ENCODE data around the gene ST6GALNAC2.
"Not testable (repeated sequence)": the region's sequence is repeated elsewhere in the genome, so short reads cannot be mapped to it uniquely, and the experiment has no call there.

The ST6GALNAC2 gene

DNA sequence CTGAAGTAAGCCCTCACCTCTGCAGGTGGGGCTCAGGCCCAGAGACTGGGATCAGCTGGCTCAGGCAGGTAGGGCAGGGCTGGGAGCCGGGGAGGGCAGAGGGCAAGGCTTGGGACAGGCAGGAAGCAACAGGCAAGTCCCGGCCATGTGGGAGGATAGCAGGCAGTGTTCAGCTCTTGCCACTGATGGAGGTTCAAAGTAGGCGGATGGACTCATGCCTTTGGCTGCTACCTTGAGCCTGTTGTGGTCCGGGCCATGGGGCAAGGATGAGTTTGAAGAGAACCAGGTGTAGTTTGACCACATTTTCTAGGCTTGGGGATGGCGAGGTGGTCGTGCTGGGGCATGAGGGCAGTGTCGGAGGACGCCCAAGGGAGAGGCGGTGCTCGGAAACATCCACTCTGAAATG, 43.1 kb downstream of the ST6GALNAC2 start:
- DNase-seq (ENCODE audit: low read depth in 3 of 3, low spot score in 1 of 3): no peak

DNA sequence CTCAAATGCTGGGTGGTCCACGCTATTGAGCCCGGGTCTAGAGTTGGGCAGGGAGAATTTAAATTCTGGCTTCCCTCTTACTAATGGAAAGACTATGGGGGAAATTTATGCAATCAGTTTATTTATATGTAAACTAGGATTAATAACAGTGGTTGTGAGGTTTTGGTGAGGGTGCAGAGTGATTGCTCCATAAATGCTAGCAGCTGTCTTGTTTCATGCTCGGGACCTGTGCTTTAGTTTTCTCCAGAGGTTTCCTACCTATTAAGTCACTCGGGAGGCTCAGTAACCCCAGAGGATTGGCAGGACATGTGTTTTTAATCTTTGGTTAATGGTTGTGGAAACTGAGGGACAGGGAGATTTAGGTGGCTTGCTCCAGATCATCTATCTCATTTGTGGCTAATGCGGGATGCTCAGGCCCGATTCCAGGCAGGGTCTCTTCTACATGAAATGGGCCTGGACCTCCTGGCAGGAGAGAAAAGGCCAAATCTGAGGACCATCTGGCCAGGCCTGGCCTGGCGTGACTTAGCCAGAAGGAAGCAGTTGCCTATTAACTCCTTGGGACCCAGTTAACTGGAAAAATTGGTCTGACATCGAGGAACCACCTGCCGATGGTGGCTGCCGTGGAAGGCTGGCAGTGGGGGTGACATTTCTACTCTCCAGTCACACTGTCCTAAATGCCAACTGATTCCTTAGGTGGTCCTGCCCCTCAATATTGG, 43.8 kb downstream of the ST6GALNAC2 start:
- no peak for DNase-seq (ENCODE audit: low read depth in 3 of 3, low spot score in 1 of 3)

DNA sequence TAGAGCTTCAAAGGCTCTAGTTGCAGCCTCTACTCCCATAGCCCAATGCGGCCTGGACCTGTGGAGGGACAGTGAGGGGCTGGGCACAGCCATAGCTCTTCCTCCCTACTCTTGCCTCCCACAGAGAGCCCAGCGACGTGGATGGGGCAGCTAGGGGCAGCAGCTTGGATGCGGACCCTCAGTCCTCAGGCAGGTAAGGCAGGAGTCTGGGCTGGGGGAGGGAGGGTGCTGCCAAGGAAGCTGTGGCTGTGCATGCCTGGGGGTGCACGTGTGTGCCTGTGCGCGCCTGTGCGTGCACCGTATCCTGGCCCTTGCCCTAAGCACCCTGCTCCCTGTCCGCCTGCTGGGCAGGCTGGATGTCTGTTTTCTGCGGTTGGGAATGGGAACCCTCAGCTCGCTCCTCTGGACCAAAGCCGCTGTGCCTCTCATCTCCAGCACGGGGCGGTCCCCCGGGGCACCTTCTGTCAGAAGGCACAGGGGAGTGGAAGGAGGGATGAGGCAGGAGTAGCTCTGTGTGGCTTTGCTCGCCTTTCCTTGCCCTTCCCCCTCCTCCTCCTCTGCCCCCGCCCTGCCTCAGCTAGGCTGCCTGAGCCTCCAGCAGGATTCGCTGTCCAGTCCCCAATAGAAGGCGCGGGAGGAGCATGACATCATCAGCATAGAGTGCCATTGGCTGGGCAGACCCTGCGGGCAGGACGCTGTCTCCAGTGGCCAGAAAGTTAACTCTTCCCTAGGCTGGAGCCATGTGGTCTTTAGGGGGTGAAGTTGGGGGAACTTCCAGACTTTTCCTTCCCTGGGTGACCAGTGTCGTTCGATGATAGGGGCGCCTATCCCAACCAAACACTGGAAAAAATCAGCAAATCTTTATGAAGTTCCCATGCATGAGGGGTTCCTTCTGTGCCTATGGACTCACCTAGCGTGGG, 45.0 kb downstream of the ST6GALNAC2 start:
- DNase-seq (ENCODE audit: low read depth in 3 of 3, low spot score in 1 of 3): no peak

DNA sequence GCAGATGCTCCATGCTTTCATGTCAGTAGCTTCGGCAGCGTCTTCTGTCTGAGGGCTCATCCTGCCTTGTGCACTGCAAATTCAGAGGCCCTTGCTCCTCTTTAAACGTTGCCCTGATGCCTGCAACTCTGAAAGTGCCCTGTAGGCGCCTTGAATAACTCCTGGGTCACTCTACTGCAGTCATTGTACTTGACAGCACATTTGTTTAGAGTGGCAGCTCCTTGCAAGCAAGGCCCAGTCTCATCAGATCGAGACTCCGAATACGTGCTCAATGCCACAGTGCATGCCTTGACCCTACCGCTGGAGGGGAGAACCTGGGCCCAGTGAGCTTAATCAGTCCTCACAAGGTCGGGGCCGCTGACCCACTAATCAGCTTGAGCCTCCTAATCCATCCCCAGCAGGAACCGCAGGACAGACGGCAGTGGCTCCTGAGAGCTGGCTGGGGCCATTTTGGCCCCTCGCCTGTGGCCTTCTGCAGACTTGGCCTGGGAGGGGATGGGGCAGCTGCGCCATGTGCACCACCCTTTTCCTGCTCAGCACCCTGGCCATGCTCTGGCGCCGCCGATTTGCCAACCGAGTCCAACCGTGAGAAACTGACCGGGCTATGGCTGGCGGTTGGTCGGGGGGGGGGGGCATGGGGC, 45.9 kb downstream of the ST6GALNAC2 start, which contains the start of gene PRCD:
Gene PRCD, plus strand, starts transcription at position 414 of the 641 bp plus-strand sequence. Its CDS starts 98 bp downstream, at position 512.
- no peak for DNase-seq (ENCODE audit: low read depth in 3 of 3, low spot score in 1 of 3)

DNA sequence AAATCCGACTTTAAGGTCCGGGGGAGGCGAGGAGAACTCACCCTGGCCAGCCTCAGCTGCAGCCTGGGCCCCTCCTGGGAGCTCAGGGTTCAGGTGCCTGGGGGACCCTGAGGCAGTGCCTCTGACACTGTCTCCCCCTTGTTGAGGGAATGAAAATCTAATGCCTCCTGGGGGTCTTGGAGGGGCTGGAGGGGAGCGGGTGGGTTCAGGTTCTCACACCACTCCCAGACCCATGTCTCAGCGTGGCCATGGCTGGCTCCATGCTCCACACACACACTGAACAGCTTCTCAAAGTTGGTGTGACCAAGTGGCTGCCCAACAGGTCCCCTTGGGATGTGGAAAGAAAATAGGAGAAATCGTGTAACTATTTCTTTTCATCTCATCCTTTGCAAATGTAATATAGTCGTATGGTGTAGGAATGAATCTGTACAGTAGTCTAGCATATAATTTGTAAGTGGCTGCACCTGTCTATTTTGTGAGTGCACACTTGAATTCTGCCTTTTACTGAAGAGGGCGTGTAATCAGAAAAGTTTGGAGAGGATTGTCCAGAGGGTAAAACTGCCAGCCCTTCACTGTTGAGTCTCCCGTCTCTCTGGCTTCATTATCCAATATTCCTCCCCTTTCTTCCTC, 46.6 kb downstream of the ST6GALNAC2 start:
- DNase-seq (ENCODE audit: low read depth in 3 of 3, low spot score in 1 of 3): no peak

DNA sequence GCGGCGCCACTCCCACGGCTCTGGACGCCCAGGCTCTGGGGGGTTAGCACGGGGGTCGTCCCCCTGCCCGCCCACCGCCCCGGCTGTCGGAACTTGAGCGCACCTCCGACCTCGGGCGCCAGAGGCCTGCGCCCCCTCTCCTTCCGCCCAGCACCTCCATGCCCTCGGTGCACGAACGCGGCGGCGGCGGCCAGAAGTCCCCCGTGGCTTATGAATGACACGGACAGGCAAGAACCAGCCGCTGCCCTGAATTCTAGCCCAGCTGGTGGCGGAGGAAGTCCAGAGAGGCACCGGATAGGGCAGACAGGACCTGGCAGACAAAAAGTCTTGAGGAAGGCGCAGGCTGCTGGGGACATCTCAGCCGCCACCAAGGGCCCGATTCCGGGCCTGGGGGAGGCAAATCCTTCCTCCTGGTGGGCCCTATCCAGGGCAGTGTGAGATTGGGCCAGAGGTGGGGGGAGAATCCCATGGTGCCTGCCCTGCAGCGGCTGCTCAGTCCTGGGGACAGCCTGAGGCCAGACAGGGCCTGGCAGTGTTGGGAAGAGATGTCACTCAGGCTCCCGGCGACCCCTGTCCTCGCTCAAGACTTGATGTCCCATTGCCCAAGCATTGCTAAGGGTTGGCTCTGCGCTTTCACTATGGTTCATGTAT, 47.3 kb downstream of the ST6GALNAC2 start:
- DNase-seq (ENCODE audit: low read depth in 3 of 3, low spot score in 1 of 3): no peak

DNA sequence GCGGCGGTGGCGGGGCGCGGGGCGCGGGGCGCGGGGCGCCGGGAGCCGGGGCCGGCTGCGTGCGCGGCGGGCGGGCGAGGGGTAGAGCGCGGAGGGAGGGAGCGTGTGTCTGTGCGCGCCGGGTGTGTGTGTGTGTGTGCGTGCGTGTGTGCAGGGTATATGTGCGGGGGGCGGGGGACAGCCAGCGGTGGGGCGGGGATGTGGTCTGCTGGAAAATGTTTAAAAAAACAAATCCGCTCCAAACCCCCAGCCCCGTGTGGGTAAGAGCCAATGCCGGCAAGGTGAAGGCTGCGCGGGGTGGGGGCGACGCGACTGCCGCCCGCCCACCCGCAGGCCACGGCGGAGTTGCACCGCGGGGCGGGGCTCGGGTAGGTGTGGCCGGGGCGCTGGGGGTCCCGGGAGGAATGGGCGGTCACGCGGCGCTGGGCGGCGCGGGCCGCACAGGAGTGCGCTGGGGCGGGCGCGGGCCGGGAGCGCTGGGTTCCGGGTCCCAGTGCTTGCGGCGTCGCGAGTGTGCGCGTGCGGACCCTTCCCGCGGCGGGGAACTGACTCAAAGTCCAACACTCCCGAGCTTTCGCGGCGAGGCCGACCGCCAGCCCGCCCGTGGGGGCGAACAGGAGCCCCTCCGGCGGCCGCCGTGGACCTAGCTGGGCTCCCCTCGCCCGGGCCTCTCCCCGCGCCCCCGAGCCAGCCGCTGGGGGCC, 47.9 kb downstream of the ST6GALNAC2 start, which contains the start of gene CYGB:
Gene CYGB, minus strand, starts transcription at position 132 of the 703 bp plus-strand sequence. CDS start 167 bp downstream, outside the sequence.
- no peak for DNase-seq (ENCODE audit: low read depth in 3 of 3, low spot score in 1 of 3)

DNA sequence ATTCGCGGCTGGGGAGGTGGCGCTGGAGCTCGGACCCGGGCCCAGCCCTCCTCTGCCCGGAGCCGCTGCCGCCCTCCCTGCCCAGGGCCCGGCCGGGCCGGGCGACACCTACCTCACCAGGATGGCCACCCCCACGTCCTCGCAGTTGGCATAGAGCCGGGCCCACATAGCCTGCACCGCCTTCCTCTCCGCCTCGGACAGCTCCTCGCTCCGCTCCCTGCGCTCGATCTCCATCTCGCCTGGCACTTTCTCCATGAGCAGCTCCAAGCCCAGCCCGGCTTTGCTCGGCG, 48.4 kb downstream of the ST6GALNAC2 start:
- DNase-seq (ENCODE audit: low read depth in 3 of 3, low spot score in 1 of 3): no peak

DNA sequence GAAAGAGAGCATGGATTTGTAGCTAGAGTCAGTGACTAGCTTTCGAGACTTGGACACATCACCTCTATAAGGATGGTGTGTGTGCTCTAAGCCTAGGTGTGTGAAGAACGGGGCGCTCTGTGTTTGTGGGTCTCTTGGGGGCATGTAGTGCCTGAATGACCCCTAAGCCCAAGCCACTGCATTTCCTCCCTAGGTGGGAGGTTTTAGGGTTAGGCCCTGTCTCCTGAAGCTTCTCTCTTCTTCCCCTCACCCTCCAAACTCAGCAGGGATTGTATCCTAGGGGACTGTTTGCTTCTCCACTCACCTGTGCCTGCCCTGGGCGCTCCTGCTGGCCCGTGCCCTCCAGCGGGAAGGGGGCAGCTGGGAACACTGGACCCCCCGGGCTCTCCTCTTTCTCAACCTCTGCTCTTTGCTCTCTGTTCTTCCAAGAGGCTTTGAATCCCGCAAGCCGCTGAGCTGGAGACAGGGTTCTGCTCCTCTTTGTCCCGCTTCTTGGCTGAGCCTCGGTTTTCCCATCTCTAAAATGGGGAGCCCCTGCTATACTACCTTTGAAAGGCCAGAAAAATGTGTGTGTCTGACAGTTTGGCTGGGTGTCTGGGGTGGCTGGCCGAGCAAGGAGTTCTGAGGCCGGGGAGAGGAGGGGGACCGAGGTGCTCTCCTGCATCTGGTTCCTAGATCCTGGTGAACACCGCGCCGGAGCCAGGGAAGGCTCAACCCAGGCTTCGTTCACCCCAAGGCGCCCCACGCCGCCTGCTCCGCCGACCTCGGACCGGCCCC, 49.0 kb downstream of the ST6GALNAC2 start:
- no peak for DNase-seq (ENCODE audit: low read depth in 3 of 3, low spot score in 1 of 3)

DNA sequence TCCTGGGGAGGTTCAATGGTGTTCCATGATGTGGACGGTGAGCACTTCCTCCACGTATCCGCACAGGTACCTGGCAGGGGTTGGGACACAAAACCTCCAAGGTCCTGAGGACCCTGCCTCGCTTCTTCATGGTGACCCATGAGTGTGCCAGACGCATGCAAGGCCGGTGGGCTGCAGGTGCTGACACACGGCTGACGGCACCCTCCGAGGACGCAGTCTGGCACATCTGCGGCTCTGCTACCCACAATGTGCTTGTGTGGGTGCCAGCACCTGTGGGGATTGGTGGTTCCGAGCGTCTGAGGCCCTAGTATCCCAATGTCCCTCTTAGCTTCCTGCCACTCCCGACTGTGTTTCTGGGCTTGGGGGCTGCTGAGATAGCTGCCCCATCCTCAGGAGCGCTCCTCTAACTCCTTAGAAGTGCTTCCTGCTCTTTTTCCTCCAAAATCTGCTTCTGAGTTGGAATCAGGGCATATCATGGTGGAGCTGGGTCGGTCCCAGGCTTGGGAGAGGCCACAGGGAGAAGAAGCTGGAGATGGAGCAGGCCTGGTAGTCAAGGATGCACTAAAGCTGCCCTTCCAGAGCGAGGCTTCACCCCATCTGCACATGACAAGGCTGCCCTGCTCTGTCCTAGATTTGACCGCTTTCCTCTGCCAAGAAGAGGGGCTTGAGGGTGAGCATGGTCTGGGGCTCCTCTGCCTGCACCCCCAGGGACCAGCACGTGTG, 49.7 kb downstream of the ST6GALNAC2 start:
- no peak for DNase-seq (ENCODE audit: low read depth in 3 of 3, low spot score in 1 of 3)

DNA sequence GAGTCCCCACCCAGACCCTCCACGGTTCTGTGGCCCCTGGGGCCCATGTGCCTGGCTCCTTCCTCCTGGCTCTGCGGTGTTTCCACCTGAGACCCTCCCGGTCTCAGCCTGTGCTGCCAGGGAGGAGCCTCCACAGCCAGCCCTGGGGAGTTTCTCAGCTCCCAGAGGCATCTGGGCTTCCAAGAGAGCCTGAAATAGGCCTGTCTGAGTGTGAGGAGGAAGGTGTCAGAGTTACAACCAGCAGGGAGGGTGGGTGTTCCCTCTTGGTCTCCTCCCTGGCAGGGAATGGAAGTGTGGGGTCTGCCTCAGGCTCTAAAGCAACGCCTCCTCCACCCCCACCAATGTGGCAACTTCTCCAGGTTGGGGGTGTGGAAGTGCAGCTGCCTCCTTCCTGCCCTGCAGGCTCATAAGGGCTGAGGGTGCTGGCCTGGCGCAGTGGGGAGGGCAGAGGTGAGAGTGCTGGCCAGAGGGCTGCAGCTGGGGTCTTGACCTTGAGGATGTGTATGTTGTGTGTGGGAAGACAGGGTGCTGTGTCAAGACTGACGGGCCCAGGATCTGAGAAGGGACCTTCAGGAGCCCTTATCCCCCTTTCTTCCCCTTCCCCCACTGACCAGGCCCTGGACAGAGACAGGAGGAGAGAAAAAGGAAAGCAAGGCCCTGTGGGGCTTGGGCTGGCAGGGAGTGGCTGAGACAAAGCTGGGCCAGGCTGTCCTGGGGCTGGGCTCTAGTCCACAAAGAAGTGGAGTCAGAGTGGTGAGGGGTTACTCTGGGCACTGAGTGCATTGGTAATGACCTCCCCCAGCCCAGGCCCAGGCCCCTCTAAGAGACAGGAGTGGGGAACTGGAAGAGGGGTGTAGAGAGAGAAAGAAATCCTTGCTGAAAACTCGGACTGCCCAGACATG, 50.6 kb downstream of the ST6GALNAC2 start:
- no peak for DNase-seq (ENCODE audit: low read depth in 3 of 3, low spot score in 1 of 3)

DNA sequence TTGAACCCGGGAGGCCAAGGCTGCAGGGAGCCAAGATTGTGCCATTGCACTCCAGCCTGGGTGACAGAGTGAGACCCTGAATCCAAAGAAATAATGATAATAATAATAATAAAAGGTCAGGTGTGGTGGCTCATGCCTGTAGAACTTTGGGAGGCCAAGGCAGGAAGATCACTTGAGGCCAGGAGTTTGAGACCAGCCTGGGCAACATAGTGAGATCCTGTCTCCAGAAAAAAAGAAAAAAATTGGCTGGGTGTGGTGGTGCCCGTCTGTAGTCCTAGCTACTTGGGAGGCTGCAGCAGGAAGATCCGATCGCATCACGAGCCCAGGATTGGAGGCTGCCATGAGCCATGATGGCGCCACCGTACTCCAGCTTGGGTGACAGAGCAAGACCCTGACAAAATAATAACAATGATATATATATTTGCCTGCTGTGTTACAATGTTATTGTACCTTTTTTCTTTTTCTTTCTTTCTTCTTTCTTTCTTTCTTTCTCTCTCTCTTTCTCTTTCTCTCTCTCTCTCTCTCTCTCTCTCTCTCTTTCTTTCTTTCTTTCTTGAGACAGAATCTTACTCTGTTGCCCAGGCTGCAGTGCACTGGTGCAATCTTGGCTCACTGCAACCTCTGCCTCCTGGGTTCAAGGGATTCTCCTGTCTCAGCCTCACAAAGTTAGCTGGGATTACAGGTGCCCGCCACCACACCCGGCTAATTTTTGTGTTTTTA, 51.9 kb downstream of the ST6GALNAC2 start:
- DNase-seq (ENCODE audit: low read depth in 3 of 3, low spot score in 1 of 3): not testable (repeated sequence)

DNA sequence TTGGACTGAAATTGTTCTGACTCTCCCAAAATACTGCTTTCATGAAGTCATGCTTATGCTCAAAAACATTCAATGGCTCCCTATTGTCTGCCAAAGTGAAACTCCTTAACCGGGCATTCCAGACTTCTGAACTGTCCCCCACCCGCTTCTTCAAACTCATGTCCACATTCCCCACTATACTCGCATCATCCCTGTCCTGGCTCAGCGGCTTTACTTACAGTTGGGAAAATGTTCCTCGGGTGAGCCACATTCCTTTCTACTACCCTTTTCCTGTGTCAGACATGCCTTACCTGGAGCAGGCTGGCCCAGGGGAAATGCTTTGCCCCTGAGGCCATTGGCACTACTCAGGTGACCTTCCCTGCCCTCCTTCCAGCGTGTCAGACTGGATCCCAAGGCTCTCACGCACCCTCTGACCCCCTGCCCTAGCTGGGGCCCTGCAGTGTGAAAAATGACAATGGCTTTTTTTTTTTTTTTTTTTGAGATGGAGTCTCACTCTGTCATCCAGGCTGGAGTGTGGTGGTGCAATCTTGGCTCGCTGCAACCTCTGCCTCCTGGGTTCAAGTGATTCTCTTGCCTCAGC, 53.5 kb downstream of the ST6GALNAC2 start:
- DNase-seq (ENCODE audit: low read depth in 3 of 3, low spot score in 1 of 3): no peak

DNA sequence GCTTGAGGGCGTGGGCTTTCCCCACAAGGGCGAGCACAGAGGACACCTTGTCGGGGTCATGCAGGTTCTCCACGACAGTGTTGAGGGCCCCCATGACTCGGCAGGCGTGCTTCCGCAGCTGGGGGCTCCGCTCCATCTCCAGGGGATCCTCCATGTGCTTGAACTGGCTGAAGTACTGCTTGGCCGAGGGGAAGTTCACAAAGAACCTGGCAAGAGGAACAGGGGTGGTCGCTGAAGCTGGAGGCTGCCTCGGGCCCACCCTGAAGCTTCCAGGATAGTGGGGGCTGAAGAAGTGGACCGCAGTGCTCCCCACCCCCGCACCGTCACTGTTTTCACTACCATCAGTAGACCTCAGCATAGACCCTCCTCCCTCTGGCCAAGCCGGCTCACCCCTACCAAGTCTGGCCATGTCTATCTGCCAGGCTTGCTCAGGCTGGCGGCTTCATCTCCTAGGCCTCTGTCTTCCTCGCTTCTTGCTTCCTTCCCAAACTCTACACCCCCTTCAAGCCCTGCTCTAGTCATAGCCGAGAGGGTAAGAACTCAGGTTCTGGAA, 54.1 kb downstream of the ST6GALNAC2 start:
- DNase-seq (ENCODE audit: low read depth in 3 of 3, low spot score in 1 of 3): no peak

DNA sequence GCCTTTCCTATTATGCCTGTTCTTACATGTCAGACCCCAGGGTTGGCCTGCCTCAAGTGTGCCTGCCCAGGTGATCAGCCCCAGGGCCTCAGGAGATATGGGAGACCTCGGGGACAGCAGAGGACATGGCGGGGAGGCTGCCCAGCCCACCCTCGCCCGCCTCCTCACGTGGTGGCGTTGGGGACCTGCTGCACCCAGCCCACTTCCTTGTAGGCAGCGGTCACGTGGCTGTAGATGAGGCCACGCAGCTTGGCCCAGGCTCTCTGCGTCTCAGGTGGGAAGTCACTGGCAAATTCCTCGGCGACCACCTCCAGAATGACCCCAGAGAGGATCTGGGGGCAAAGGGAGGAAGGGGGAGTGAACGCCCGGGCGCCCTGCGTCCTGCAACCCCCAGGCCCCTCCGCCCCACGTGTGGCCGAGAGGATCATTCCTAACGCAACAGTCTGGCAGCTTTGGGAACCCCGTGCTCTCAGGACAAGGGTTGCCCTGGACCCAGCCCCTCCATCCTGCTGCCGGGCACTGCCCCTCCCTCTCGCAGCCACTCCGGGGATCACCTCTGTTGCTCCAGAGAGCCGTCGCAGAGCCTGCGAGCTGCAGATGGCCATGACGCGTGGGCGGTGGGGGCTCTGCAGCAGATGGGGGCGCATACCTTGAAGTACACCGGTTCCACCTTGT, 54.7 kb downstream of the ST6GALNAC2 start:
- DNase-seq (ENCODE audit: low read depth in 3 of 3, low spot score in 1 of 3): no peak

Measured in stimulated activated CD4-positive, alpha-beta T cell treated with anti-CD3 and anti-CD28 coated beads, TNF-alpha, amount 100 ng/mL, for 1 hour (primary cell).